CD4-positive, alpha-beta T cell treated with Interferon alpha-2 for 1 hour (primary cell): ENCODE data around the gene ZC3H12D.

ENCODE experiments used
- DNase-seq, 2 donors: peaks; one replicate each; pipeline ENCODE4 v3.0.0-alpha.2; 2020 to 2022

The ZC3H12D gene

DNA sequence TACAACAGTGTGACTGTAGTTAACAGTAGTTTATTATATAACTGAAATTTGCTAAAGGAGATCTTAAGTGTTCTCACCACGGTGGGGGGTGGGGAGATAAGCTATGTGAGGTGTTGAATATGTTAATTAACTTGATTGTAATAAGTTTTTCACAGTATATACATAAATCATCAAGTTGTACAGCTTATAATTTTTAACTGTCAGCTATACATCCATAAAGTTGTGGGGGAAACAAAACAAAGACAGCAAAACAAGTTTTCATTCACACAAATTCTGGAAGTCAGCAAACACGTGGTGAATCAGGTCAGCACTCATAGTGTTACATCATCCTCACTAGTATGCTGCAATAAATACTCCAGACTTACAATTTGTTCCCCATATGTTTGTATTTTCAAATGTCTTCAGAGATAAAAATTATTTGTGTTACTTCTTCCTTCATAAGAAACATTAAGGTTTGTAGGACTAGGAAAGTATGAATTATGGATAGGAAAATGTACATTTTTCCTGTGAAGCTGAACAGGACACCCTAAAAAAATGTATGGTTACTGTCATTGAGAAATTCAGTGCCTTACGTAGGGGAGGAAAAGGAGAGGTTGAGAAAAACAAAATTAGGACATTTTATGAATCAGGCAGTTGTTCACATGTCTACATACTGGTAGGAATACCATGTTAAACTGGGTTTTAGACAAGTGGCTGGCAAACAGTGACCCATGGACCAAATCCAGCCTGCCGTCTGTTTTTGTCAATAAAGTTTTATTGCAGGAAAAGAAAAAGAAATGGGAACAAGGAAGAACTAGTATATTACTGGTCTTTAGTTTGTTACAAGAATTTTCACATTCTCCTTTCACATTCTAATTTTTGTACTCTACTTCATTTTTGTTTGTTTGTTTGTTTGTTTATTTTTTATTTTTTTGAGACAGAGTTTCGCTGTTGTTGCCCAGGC lies 78.7 kb downstream of the ZC3H12D start:
- no peak for DNase-seq

DNA sequence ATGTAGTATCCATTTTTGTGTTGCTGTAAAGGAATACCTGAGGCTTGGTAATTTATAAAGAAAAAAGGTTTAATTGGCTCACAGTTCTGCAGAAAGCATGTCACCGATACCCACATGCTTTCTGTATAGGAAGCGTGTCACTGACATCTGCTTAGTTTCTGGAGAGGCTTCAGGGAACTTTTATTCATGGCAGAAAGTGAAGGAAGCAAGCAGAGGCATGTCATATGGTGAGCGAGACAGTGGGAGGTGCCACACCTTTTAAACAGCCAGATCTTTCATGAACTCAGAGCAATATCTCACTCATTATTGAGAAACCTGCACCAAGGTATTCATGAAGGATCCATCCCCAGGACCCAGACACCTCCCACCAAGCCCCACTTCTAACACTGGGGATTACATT lies 81.3 kb downstream of the ZC3H12D start:
- no peak for DNase-seq

DNA sequence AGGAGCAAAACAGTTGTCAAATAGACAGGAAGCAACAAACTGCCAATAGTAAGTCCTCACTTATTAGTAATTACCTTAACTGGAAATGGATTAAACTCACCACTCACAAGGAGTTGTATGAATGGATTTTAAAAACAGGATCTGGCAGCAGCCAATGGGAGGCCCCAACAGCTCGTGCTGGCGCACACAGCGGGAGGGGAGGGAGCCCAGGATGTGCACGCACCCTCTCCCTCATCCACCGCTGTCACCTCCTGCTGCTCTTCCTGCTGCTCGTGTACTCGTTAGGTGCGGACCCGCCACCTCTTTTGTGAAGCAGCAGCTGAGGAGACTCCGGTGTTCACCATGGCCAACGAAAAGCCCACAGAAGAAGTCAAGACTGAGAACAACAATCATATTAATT lies 84.8 kb downstream of the ZC3H12D start, which contains the start of gene SUMO4:
Gene SUMO4, plus strand, starts transcription at position 213 of the 400 bp plus-strand sequence. Its CDS starts 130 bp downstream, at position 343.
- no peak for DNase-seq

DNA sequence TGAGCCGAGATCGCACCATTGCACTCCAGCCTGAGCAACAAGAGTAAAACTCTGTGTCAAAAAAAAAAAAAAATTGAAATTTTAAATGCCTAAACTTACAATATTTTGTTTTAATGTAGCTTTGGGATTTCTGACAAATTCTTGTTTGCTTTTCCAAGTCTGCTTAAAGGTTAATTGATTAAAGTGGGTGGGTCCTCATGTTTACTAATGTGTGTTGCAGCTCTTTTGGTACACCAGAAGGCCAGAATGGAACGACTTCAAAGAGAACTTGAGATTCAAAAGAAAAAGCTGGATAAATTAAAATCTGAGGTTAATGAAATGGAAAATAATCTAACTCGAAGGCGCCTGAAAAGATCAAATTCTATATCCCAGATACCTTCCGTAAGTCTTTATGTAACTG lies 87.4 kb downstream of the ZC3H12D start:
- DNase-seq, result no peak
